Measurements from ENCODE around the gene RAPGEF2.

- TF ChIP-seq CTCF (IDR thresholded peaks at IDR 0.05) (no peak), POLR2A (IDR thresholded peaks at IDR 0.05) (no peak)
Measured at GRCh38 chr4:159382856-159383561, 280.1 kb downstream of the RAPGEF2 start.

Data from thyroid gland (tissue), 4 donors.